WERI-Rb-1 (cell line): ENCODE data around the gene C1D.

Experiments used
- DNase-seq: peaks from one replicate; pipeline ENCODE4 v3.0.0-alpha.2; 2020
- H3K27ac ChIP-seq: fragments of 250-450 bp; sonication (Bioruptor Pico); 2 replicates; pipeline ENCODE4 v1.5.1; 2020; ENCODE audit warnings: mild to moderate bottlenecking, moderate library complexity
- H3K27me3 ChIP-seq: fragments of 250-450 bp; sonication (Bioruptor Pico); 2 replicates; pipeline ENCODE4 v1.5.1; 2021; ENCODE audit warnings: mild to moderate bottlenecking, low read depth, moderate library complexity; ENCODE audit not compliant: insufficient read depth, severe bottlenecking
- H3K36me3 ChIP-seq: fragments of 250-450 bp; sonication (Bioruptor Pico); 2 replicates; pipeline ENCODE4 v1.5.1; 2020; ENCODE audit warnings: mild to moderate bottlenecking, moderate library complexity
- H3K4me3 ChIP-seq: 2 replicates; pipeline ENCODE4 v1.5.1; 2011; ENCODE audit warnings: low read depth, mild to moderate bottlenecking, control low read depth, low read length
- H3K9me3 ChIP-seq: fragments of 250-450 bp; sonication (Bioruptor Pico); 2 replicates; pipeline ENCODE4 v1.5.1; 2021; ENCODE audit warnings: mild to moderate bottlenecking, moderate library complexity; ENCODE audit not compliant: severe bottlenecking
- CTCF ChIP-seq: IDR thresholded peaks from 2 replicates; pipeline ENCODE4 v1.5.1; 2011; ENCODE audit warnings: low read depth, mild to moderate bottlenecking, control low read depth, inconsistent platforms, low read length

Gene C1D

DNA sequence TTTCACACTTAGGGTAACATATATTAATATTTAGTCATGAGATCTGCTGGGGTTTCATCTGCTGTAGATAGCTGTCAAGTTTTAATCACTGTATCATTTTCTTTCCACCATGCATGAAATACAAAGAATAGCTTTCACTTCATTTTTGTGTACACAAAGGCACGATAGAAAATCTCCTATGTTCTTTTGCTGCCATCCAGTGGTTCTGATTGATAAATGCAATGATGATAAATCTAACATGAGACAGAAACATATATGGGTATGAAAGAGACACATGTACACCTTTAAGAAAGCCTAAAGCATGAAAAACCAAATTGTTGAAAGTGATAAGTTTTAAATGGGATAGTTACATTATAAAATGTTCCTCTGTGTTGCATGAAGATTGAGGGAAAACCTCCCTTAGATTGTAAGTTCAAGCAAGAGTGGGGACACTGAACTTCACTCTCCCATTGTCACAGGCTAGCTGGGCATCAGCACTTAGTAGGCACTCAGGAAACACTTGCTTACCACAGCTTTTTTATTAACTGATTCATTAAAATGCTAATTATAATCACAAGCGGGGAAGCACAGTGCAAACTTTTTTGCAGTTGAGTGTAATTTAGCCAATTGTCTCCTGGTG is 31.2 kb downstream of the C1D start:
- no peak overlapping the region for H3K27ac ChIP-seq
- no peaks in the 10 kb centered on the region for H3K9me3 ChIP-seq
- H3K36me3 ChIP-seq: no peaks in the 10 kb centered on the region
- no peak for DNase-seq
- H3K27me3 ChIP-seq: peaks cover 3% of the 10 kb centered on the region
- TF ChIP-seq CTCF: peak; percentile 25; the same call in 1 of the 2 replicates
- no peak overlapping the region for H3K4me3 ChIP-seq

DNA sequence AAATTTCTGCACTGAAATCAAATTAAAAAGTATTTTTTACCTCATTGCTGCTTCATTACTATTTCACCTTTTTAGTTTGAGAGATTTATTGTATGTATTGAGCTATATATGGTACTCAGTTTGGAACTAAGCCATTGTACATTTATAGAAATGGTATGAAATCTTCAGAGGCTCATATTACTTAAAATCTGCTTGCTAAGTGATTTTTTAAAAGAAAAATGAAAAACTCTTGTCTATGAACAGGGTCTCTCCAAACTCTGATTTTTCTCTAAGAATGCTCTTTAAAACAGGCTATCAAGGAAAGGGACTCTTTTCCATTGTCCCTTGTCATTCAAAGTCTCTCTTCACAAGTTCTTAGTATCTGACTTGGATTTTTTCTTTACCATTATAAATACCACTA is 31.8 kb downstream of the C1D start:
- Histone ChIP-seq H3K4me3 (no peak overlapping the region), H3K27me3 (peaks cover 3% of the 10 kb centered on the region), H3K9me3 (no peaks in the 10 kb centered on the region), H3K36me3 (no peaks in the 10 kb centered on the region), H3K27ac (no peak overlapping the region)
- TF ChIP-seq CTCF: no peak
- DNase-seq: no peak

- no peak overlapping the region for H3K4me3 ChIP-seq
- H3K9me3 ChIP-seq: no peaks in the 10 kb centered on the region
- H3K36me3 ChIP-seq: no peaks in the 10 kb centered on the region
- no peak for DNase-seq
- peaks cover 6% of the 10 kb centered on the region for H3K27me3 ChIP-seq
- no peak for TF ChIP-seq CTCF
- no peak overlapping the region for H3K27ac ChIP-seq
Observed at GRCh38 chr2:68030529-68030928, 32.3 kb downstream of the C1D start.

DNA sequence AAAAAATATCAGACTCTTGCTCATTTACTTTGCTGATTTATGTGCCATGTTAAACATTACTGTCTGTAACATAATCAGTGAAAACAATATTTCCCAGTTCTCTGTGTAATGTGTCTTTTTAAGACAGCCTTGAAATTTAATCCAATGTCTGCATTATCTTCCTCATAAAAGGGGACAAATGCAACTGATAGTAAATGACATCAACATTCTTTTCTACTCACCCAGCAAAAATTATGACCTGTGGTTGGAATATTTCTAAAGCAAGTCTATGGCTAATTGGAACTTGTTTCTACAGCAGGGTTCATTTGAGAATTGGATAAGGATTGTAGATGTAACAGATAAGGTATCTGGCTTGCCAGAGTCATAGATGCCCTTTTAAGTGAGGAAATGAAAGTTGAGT is 34.8 kb downstream of the C1D start:
- no peaks in the 10 kb centered on the region for H3K9me3 ChIP-seq
- DNase-seq: no peak
- no peaks in the 10 kb centered on the region for H3K36me3 ChIP-seq
- H3K4me3 ChIP-seq: no peak overlapping the region
- TF ChIP-seq CTCF: no peak
- peaks cover 21% of the 10 kb centered on the region for H3K27me3 ChIP-seq
- no peak overlapping the region for H3K27ac ChIP-seq

GRCh38 chr2:68024450-68024849 is 38.4 kb downstream of the C1D start:
- Histone ChIP-seq H3K4me3 (no peak overlapping the region), H3K27me3 (peaks cover 41% of the 10 kb centered on the region), H3K36me3 (no peaks in the 10 kb centered on the region), H3K9me3 (no peaks in the 10 kb centered on the region), H3K27ac (no peak overlapping the region)
- TF ChIP-seq CTCF: no peak
- DNase-seq: no peak

DNA sequence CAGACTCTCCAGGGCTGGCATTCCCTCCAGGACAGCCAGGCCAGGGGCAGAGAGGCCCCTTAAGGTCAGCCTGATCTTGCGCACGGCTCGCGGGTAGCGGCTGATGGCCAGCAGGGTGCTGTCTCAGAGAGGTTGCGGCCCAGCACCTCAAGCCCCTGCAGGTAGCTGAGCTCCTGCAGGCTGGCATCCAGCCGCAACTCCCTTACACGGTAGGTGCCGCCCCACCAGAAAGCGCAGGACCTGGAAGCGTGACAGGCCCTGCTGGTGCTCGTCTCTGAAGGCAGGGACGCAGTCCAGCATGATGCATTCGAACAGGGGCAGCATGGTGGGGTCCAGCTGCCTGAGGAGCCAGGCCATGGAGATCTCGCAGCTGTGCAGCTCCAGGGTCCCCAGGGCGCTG is 38.9 kb downstream of the C1D start:
- Histone ChIP-seq H3K4me3 (no peak overlapping the region), H3K36me3 (no peaks in the 10 kb centered on the region), H3K27ac (no peak overlapping the region), H3K9me3 (no peaks in the 10 kb centered on the region), H3K27me3 (peaks cover 38% of the 10 kb centered on the region)
- TF ChIP-seq CTCF: no peak
- no peak for DNase-seq
